ENCODE data around the gene AOC2.

The AOC2 gene

DNA sequence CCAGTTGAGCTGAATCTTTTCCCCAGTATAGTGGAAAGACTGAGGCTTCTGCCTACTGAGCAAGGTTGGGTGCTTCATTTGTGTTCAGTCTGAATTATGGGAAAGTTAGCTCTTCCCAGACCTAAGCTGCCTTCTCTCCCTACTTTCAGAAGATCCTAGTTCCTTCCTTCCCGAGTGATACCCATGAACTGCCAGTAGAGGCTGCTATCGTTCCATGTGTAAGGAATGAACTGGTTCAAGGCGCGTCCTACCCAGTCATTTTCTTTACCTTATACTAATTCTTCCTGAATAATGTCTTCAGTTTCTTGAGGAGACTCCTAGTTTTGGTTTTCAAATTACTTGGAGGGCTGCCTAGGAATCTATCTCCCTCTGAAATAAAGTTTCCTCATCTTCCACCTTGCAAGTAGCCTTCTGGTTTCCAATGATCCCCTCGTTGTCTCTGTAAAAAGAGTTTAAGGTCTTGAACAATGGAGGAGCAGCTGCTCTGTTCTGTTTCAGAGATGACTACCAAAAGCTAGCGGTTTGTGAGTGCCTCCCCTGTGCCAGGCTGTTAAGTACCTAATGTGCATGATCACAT, 934 bp upstream of the AOC2 start:
- no peak for TF ChIP-seq GATA2 (IDR thresholded peaks at IDR 0.05; ENCODE audit: low read depth, low read length)
- no peak for TF ChIP-seq GATA3 (IDR thresholded peaks at IDR 0.05; ENCODE audit: low read depth, low read length)

GRCh38 chr17:42844761-42845555, 578 bp downstream of the AOC2 start:
- TF ChIP-seq GATA3 (IDR thresholded peaks at IDR 0.05; ENCODE audit: low read depth, low read length) (no peak), GATA2 (IDR thresholded peaks at IDR 0.05; ENCODE audit: low read depth, low read length) (no peak)

GRCh38 chr17:42845556-42845917, 1.2 kb downstream of the AOC2 start:
- TF ChIP-seq GATA3 (IDR thresholded peaks at IDR 0.05; ENCODE audit: low read depth, low read length) (no peak), GATA2 (IDR thresholded peaks at IDR 0.05; ENCODE audit: low read depth, low read length) (no peak)

GRCh38 chr17:42845918-42846593, 1.7 kb downstream of the AOC2 start:
- TF ChIP-seq GATA2 (IDR thresholded peaks at IDR 0.05; ENCODE audit: low read depth, low read length) = no peak
- no peak for TF ChIP-seq GATA3 (IDR thresholded peaks at IDR 0.05; ENCODE audit: low read depth, low read length)

DNA sequence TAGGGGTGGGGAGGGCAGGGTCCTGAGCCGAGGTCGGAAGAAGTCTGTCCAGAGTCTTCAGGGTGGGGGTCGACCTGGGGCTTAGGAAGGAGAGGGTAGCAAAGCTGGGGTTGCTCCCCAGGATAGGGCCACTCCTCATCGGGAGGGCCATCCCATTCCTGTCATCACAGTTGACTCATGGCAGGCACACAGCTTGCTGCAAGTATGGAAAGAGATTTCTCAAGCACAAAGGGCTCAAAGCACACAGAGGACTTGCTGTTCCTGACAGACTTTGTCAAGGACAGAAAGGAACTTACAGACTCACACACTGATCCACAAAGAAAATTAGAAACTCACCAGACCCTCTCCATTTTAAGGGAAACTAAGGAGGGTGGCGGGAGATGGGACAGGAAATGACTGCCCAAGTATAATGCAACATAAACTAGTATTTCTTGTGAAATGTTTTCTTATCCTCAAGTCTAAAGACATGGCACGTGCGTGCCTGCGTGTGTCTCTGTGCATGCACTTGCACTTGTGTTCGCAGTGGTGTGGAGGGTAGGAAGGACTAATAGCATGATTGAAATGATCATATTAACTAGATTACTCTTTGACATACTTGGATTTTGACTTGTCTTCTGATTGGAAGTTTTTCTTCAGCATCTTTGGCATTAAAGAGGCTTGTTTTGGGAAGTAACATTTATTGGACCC, 2.4 kb downstream of the AOC2 start:
- TF ChIP-seq GATA2 (IDR thresholded peaks at IDR 0.05; ENCODE audit: low read depth, low read length) (no peak), GATA3 (IDR thresholded peaks at IDR 0.05; ENCODE audit: low read depth, low read length) (no peak)

DNA sequence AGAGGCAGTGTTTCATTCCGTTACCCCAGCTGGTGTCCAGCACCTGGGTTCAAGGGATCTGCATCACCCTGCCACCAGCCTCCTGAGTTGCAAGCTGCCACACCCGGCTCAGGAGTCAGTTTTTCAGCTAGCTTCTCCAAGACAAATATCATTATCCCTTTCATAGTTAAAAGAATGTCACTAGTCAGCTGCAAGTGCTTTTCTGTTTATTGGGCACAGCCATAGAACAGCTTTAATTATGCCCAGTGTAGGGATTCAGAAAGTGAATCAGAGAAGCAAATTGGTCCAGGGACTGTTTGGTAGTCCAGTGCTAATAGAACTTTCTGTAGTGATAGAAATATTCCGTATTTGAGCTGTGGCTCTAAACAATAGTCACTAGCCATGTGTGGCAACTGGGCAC, 3.7 kb downstream of the AOC2 start:
- no peak for TF ChIP-seq GATA3 (IDR thresholded peaks at IDR 0.05; ENCODE audit: low read depth, low read length)
- no peak for TF ChIP-seq GATA2 (IDR thresholded peaks at IDR 0.05; ENCODE audit: low read depth, low read length)

DNA sequence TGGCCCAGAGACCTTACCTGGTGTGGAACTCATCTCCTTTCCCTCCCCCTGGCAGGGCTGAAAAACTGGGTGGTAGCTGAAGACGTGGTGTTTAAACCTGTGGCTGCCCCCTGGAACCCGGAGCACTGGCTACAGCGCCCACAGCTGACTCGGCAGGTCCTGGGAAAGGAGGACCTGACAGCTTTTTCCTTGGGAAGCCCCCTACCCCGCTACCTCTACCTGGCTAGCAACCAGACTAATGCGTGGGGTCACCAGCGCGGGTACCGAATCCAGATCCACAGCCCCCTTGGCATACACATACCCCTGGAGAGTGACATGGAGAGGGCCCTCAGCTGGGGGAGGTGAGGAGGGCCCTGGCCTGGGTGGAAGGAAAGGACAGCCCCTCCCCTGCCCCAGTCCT, 4.7 kb downstream of the AOC2 start:
- TF ChIP-seq GATA2 (IDR thresholded peaks at IDR 0.05; ENCODE audit: low read depth, low read length) (no peak), GATA3 (IDR thresholded peaks at IDR 0.05; ENCODE audit: low read depth, low read length) (no peak)

- TF ChIP-seq GATA2 (IDR thresholded peaks at IDR 0.05; ENCODE audit: low read depth, low read length) (no peak), GATA3 (IDR thresholded peaks at IDR 0.05; ENCODE audit: low read depth, low read length) (no peak)
These were observed 5.2 kb downstream of the AOC2 start for GRCh38 chr17:42849451-42850181.

DNA sequence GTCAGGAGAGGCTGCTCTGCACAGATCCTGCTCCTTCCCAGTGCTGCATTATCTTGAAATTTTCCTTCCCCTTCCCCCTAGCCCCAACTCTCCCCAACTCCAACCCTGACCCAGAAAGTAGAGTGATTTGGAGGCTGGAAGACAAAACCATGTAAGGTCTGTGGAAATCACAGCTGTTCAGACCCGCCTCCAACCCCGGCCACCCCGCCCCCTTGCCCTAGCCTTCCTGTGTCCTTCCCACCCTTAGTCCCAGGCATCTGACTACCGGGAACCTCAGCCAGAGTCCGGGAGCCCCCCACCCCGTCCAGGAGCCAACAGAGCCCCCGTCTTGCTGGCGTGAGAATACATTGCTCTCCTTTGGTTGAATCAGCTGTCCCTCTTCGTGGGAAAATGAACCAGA, 6.6 kb downstream of the AOC2 start, which contains the start of gene AOC3:
Gene AOC3 (plus strand): TSS at position 246 of the 400 bp plus-strand sequence. CDS start 145 bp downstream, at position 391.
- no peak for TF ChIP-seq GATA2 (IDR thresholded peaks at IDR 0.05; ENCODE audit: low read depth, low read length)
- TF ChIP-seq GATA3 (IDR thresholded peaks at IDR 0.05; ENCODE audit: low read depth, low read length) = no peak

DNA sequence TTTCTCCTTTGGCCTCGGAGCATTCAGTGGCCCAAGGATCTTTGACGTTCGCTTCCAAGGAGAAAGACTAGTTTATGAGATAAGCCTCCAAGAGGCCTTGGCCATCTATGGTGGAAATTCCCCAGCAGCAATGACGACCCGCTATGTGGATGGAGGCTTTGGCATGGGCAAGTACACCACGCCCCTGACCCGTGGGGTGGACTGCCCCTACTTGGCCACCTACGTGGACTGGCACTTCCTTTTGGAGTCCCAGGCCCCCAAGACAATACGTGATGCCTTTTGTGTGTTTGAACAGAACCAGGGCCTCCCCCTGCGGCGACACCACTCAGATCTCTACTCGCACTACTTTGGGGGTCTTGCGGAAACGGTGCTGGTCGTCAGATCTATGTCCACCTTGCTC, 8.0 kb downstream of the AOC2 start:
- no peak for TF ChIP-seq GATA2 (IDR thresholded peaks at IDR 0.05; ENCODE audit: low read depth, low read length)
- no peak for TF ChIP-seq GATA3 (IDR thresholded peaks at IDR 0.05; ENCODE audit: low read depth, low read length)

- TF ChIP-seq GATA3 (IDR thresholded peaks at IDR 0.05; ENCODE audit: low read depth, low read length) = no peak
- TF ChIP-seq GATA2 (IDR thresholded peaks at IDR 0.05; ENCODE audit: low read depth, low read length) = no peak
These were observed 8.6 kb downstream of the AOC2 start for GRCh38 chr17:42853004-42853403.

DNA sequence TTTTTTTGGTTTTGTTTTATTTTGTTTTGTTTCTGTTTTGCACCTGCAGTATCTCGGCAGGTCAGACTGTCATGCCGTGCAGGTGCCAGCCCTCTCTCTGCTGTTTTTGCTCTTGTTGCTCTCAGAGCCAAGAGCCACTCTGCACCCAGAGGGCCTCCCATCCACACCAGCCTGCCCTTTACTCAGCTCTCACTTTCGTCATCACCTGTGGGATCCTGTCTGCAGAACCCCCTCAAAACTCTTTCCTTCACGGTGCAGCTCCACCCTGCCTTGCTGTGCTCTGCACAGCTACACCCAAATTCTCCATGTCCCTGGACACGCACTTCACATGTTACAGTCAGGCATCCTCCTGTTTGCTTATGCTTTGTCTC, 9.2 kb downstream of the AOC2 start:
- TF ChIP-seq GATA3 (IDR thresholded peaks at IDR 0.05; ENCODE audit: low read depth, low read length) (no peak), GATA2 (IDR thresholded peaks at IDR 0.05; ENCODE audit: low read depth, low read length) (no peak)

DNA sequence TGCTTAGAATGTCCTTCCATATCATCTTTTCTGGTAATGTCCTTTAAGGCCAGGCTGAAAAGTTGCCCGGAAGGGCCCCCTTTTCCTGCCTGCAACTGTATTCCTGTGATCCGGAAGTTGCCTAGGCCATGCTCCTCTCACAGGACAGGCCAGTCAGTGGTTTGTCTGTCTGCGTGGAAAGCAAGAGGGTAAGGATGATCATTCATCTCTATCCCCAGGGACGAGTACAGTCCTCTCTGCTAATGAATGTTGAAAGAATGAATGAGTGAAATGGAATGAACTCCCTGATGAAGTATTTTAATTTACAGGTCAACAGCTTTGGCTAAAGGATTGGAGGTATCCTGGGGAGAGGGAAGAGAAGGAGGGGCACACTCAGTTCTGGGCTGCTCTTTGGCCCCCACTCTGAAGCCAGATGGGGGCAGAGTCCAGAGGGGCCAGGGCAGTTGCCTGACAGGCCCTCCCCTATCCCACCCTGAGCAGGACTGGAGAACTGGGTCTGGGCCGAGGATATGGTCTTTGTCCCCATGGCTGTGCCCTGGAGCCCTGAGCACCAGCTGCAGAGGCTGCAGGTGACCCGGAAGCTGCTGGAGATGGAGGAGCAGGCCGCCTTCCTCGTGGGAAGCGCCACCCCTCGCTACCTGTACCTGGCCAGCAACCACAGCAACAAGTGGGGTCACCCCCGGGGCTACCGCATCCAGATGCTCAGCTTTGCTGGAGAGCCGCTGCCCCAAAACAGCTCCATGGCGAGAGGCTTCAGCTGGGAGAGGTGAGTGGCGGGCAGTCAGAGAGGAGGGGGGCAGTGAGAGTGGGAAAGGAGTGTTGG, 9.8 kb downstream of the AOC2 start:
- TF ChIP-seq GATA2 (IDR thresholded peaks at IDR 0.05; ENCODE audit: low read depth, low read length) (no peak), GATA3 (IDR thresholded peaks at IDR 0.05; ENCODE audit: low read depth, low read length) (no peak)

Data from SH-SY5Y (cell line).